ENCODE results near the gene CNTNAP2. TPM values are rescaled to one million over a fixed set of nuclear protein-coding genes. Genes with fewer than 3 reads are reported as not detected.
A peak's percentile ranks its signal among the peaks of the same experiment; 100 is the strongest.

The CNTNAP2 gene
- total RNA-seq, 1 experiment from 2014 or later, result 42.5 TPM

DNA sequence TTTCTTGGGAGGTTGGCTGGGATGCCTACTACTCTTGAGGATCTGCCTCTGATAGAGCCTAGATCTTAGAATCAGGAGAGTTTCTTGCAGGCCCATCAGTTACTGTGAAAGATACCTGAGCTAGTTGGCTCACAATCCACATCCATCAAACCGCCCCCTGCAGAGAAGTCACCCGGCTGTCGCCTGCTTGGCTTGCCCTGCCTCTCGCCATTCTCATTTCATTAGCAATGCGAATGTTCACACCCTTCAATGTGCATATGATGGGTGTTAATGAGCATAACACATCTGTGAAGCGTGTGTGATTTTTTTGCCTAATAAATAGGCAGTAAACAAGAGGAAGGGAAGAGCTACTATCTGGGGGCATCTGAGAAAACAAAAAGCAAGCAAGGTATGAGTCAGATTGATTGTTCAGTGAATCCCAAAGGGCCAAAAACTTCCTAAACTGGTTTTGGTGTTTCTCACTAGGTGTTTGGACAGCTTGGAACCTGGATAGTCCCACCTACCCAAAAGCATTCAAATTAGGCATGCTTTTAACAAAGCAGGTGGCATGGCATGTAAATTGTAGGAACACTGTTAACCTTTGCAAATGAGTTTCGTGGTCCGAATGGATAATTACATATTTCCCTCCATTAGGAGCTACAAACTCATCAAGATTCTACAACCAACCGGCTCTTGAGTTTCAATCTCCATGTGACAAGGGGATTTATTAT is 2201.7 kb downstream of the CNTNAP2 start:
- H3K36me3 Mint-ChIP-seq (ENCODE audit: insufficient read depth, unreplicated experiment), result peaks cover 6% of the 10 kb centered on the region
- CTCF ChIA-PET, result interaction anchor here (0.6 to 1.4 kb wide), 4 partner anchors 19 to 168 kb away, joined by 3 to 7 read pairs (median 4); no protein-coding TSS in a partner anchor
- POLR2A ChIA-PET, result interaction anchor here (0.6 to 0.8 kb wide), 2 partner anchors 19 to 184 kb away, joined by 3 to 12 read pairs; no protein-coding TSS in a partner anchor

DNA sequence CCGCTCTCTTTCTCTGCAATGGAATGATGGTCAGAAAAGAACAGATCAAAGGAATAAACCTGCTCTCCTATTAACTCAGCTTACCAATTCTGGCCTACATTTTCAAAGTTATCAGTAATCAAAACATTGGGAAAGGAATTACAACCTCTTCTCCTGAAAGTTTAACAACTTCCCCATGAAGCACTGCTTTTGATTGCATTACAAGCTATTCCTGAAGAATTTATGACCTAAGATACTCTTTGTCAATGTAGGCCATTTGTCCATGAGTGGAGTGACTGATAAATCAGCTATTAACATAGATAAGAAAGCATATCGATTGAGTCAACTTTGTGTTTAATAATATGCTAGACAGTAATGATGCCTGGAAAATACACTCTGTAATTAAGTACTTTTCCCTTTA is 2202.2 kb downstream of the CNTNAP2 start:
- no TSS peak for BruUV-seq (replicated peaks)
- H3K27me3 Mint-ChIP-seq (ENCODE audit: insufficient read depth, unreplicated experiment), result no peaks in the 10 kb centered on the region
- Histone ChIP-seq H3K9me3 (peaks cover 5% of the 10 kb centered on the region; the same call in 1 of the 2 replicates), H3K27me3 (replicated peaks; ENCODE audit: control insufficient read depth, insufficient read depth, low read length) (no peaks in the 10 kb centered on the region), H3K4me1 (peaks cover 24% of the 10 kb centered on the region), H3K4me3 (ENCODE audit: low read depth, low read length) (no peak overlapping the region), H3K36me3 (ENCODE audit: control insufficient read depth, insufficient read depth, low read length) (no peaks in the 10 kb centered on the region)
- H3K36me3 Mint-ChIP-seq (ENCODE audit: insufficient read depth, unreplicated experiment), result peaks cover 6% of the 10 kb centered on the region
- H3K4me3 Mint-ChIP-seq (ENCODE audit: unreplicated experiment), result peak overlapping the region; percentile 28
- H3K9me3 Mint-ChIP-seq (ENCODE audit: unreplicated experiment), result peaks cover 26% of the 10 kb centered on the region
- TF ChIP-seq, protein P1, sequence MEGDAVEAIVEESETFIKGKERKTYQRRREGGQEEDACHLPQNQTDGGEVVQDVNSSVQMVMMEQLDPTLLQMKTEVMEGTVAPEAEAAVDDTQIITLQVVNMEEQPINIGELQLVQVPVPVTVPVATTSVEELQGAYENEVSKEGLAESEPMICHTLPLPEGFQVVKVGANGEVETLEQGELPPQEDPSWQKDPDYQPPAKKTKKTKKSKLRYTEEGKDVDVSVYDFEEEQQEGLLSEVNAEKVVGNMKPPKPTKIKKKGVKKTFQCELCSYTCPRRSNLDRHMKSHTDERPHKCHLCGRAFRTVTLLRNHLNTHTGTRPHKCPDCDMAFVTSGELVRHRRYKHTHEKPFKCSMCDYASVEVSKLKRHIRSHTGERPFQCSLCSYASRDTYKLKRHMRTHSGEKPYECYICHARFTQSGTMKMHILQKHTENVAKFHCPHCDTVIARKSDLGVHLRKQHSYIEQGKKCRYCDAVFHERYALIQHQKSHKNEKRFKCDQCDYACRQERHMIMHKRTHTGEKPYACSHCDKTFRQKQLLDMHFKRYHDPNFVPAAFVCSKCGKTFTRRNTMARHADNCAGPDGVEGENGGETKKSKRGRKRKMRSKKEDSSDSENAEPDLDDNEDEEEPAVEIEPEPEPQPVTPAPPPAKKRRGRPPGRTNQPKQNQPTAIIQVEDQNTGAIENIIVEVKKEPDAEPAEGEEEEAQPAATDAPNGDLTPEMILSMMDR (IDR thresholded peaks at IDR 0.05; ENCODE audit: insufficient read depth in 1 of 2, low read depth in 1 of 2, low read length in 1 of 2, severe bottlenecking in 1 of 2, unreplicated experiment in 1 of 2), result no peak
- DNase-seq, result peak in 1 of 2 experiments; percentile 62
- ChIA-PET CTCF (interaction anchor here (0.6 to 1.4 kb wide), 4 partner anchors 19 to 167 kb away, joined by 3 to 7 read pairs (median 4); no protein-coding TSS in a partner anchor), POLR2A (interaction anchor here (0.6 to 0.8 kb wide), 2 partner anchors 19 to 183 kb away, joined by 3 to 12 read pairs; no protein-coding TSS in a partner anchor)
- H3K4me1 Mint-ChIP-seq (ENCODE audit: low read depth, unreplicated experiment), result peaks cover 7% of the 10 kb centered on the region
- peak overlapping the region; percentile 58 for H3K27ac Mint-ChIP-seq (ENCODE audit: unreplicated experiment)
- intact Hi-C loops (cut with micrococcal nuclease; ENCODE audit: unreplicated experiment), result loop anchor here (1.0 to 5.0 kb wide), 6 partner anchors 8 to 143 kb away; no protein-coding TSS in a partner anchor

More for the DNA sequence above, 2201.7 kb downstream of the CNTNAP2 start:
- H3K9me3 Mint-ChIP-seq (ENCODE audit: unreplicated experiment), result peaks cover 32% of the 10 kb centered on the region
- DNase-seq, result peak in 1 of 2 experiments; percentile 51
- peak overlapping the region; percentile 58 for H3K27ac Mint-ChIP-seq (ENCODE audit: unreplicated experiment)
- H3K27me3 Mint-ChIP-seq (ENCODE audit: insufficient read depth, unreplicated experiment), result no peaks in the 10 kb centered on the region
- H3K9me3 ChIP-seq, result peaks cover 5% of the 10 kb centered on the region; the same call in 1 of the 2 replicates
- no TSS peak for BruUV-seq (replicated peaks)
- peaks cover 7% of the 10 kb centered on the region for H3K4me1 Mint-ChIP-seq (ENCODE audit: low read depth, unreplicated experiment)
- intact Hi-C loops (cut with micrococcal nuclease; ENCODE audit: unreplicated experiment), result loop anchor here (1.0 to 5.0 kb wide), 5 partner anchors 19 to 144 kb away; no protein-coding TSS in a partner anchor
- H3K36me3 ChIP-seq (ENCODE audit: control insufficient read depth, insufficient read depth, low read length), result no peaks in the 10 kb centered on the region
- TF ChIP-seq, protein P1 (IDR thresholded peaks at IDR 0.05; ENCODE audit: insufficient read depth in 1 of 2, low read depth in 1 of 2, low read length in 1 of 2, severe bottlenecking in 1 of 2, unreplicated experiment in 1 of 2), result no peak
- H3K27me3 ChIP-seq (replicated peaks; ENCODE audit: control insufficient read depth, insufficient read depth, low read length), result no peaks in the 10 kb centered on the region
- peaks cover 24% of the 10 kb centered on the region for H3K4me1 ChIP-seq
- no peak overlapping the region for H3K4me3 ChIP-seq (ENCODE audit: low read depth, low read length)
- H3K4me3 Mint-ChIP-seq (ENCODE audit: unreplicated experiment), result peak overlapping the region; percentile 28

DNA sequence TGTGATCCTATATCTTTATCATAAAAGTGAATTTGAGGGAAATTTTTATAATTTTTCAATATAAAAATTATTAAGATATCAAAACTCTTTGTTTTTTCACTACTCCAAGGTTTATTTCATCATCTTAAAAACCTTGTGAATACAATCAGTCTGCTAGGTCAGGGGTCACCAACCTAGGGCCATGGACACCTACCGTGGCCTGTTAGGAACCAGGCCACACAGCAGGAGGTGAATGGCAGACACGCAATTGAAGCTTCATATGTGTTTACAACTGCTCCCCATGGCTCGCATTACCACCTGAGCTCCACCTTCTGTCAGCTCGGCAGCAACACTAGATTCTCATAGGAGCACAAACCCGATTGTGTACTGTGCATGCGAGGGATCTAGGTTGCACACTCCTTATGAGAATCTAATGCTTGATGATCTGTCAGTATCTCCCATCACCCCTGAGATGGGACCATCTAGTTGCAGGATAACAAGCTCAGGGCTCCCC is 2202.8 kb downstream of the CNTNAP2 start:
- peaks cover 21% of the 10 kb centered on the region for H3K9me3 Mint-ChIP-seq (ENCODE audit: unreplicated experiment)
- Histone ChIP-seq H3K36me3 (ENCODE audit: control insufficient read depth, insufficient read depth, low read length) (no peaks in the 10 kb centered on the region), H3K4me1 (peaks cover 24% of the 10 kb centered on the region), H3K27me3 (replicated peaks; ENCODE audit: control insufficient read depth, insufficient read depth, low read length) (no peaks in the 10 kb centered on the region), H3K4me3 (ENCODE audit: low read depth, low read length) (no peak overlapping the region), H3K9me3 (peaks cover 5% of the 10 kb centered on the region; the same call in 1 of the 2 replicates)
- intact Hi-C loops (cut with micrococcal nuclease; ENCODE audit: unreplicated experiment), result loop anchor here (1.0 to 5.0 kb wide), 2 partner anchors 8 to 143 kb away; no protein-coding TSS in a partner anchor
- POLR2A ChIA-PET, result no interaction called here
- CTCF ChIA-PET, result interaction anchor here (1.0 to 1.4 kb wide), 3 partner anchors 20 to 166 kb away, joined by 4 to 7 read pairs (median 4); no protein-coding TSS in a partner anchor
- TF ChIP-seq, protein P1 (IDR thresholded peaks at IDR 0.05; ENCODE audit: insufficient read depth in 1 of 2, low read depth in 1 of 2, low read length in 1 of 2, severe bottlenecking in 1 of 2, unreplicated experiment in 1 of 2), result no peak
- peaks cover 6% of the 10 kb centered on the region for H3K36me3 Mint-ChIP-seq (ENCODE audit: insufficient read depth, unreplicated experiment)
- H3K27me3 Mint-ChIP-seq (ENCODE audit: insufficient read depth, unreplicated experiment), result no peaks in the 10 kb centered on the region
- no TSS peak for BruUV-seq (replicated peaks)
- H3K4me3 Mint-ChIP-seq (ENCODE audit: unreplicated experiment), result no peak overlapping the region
- peaks cover 7% of the 10 kb centered on the region for H3K4me1 Mint-ChIP-seq (ENCODE audit: low read depth, unreplicated experiment)
- no peak overlapping the region for H3K27ac Mint-ChIP-seq (ENCODE audit: unreplicated experiment)
- DNase-seq, result no peak

Measured in Caco-2 (cell line).